ENCODE results near the gene SALL3.
"Not testable (repeated sequence)": the region's sequence is repeated elsewhere in the genome, so short reads cannot be mapped to it uniquely, and the experiment has no call there.

DNA sequence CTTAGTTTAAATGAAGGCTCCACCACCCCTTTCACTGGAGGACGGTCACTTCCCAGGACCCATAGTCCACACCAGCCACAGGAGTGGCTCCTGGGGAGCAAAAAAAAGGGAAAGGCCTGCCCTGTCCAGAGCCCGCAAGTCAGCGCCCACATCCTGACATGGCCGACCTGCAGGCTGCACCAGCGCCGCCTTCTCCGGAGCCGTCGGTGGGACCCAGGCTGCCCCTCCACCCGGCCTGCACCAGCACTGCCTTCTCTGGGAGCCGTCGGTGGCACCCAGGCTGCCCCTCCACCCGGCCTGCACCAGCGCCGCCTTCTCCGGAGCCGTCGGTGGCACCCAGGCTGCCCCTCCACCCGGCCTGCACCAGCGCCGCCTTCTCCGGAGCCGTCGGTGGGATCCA lies 14.9 kb upstream of the SALL3 start:
- TF ChIP-seq, protein P1, sequence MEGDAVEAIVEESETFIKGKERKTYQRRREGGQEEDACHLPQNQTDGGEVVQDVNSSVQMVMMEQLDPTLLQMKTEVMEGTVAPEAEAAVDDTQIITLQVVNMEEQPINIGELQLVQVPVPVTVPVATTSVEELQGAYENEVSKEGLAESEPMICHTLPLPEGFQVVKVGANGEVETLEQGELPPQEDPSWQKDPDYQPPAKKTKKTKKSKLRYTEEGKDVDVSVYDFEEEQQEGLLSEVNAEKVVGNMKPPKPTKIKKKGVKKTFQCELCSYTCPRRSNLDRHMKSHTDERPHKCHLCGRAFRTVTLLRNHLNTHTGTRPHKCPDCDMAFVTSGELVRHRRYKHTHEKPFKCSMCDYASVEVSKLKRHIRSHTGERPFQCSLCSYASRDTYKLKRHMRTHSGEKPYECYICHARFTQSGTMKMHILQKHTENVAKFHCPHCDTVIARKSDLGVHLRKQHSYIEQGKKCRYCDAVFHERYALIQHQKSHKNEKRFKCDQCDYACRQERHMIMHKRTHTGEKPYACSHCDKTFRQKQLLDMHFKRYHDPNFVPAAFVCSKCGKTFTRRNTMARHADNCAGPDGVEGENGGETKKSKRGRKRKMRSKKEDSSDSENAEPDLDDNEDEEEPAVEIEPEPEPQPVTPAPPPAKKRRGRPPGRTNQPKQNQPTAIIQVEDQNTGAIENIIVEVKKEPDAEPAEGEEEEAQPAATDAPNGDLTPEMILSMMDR (IDR thresholded peaks at IDR 0.05), result not testable (repeated sequence)
- TF ChIP-seq POLR2AphosphoS5 (IDR thresholded peaks at IDR 0.05), result not testable (repeated sequence)
